Measurements from ENCODE around the gene FN3K. TPM values are rescaled to one million over a fixed set of nuclear protein-coding genes. Genes with fewer than 3 reads are reported as not detected.

Gene FN3K
- total and polyA plus RNA-seq, 2 of the 13 experiments (the other 11 are each of a cell fraction or from before 2014, with no cell fraction given), result 3.5 to 12.2 TPM

DNA sequence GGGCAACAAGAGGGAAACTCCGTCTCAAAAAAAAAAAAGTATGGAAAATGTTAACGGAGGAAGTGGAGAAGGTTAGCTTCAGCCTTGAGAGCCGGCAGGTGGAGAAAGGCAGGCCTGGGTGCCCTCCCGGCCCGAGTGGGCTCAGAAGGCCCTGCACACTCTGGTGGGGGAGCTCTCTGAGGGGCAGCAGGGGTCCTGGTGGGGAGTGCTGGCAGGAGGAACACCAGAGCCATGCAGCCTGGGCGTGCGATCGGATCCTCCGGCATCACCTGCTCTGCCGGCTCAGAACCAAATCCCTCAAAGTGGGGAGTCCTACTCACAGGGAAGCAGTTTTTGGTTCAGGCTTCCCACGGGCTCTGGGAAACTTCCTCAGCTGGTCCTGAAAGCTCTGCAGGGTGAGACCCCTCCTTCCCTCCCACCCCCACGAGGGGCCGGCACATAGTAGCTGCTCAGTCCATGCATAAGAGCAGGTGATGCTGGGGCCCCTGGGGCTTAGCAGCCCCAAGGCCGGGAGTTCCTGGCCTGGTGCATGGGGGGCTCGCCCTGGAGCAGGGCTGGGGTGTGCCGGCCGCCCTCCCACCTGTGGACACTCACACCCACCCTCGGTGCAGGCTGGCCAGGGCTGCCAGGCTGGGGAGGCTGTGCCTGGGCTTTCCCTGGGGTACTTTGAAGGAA is 1.2 kb downstream of the FN3K start (continued):
- TF ChIP-seq, protein P1, sequence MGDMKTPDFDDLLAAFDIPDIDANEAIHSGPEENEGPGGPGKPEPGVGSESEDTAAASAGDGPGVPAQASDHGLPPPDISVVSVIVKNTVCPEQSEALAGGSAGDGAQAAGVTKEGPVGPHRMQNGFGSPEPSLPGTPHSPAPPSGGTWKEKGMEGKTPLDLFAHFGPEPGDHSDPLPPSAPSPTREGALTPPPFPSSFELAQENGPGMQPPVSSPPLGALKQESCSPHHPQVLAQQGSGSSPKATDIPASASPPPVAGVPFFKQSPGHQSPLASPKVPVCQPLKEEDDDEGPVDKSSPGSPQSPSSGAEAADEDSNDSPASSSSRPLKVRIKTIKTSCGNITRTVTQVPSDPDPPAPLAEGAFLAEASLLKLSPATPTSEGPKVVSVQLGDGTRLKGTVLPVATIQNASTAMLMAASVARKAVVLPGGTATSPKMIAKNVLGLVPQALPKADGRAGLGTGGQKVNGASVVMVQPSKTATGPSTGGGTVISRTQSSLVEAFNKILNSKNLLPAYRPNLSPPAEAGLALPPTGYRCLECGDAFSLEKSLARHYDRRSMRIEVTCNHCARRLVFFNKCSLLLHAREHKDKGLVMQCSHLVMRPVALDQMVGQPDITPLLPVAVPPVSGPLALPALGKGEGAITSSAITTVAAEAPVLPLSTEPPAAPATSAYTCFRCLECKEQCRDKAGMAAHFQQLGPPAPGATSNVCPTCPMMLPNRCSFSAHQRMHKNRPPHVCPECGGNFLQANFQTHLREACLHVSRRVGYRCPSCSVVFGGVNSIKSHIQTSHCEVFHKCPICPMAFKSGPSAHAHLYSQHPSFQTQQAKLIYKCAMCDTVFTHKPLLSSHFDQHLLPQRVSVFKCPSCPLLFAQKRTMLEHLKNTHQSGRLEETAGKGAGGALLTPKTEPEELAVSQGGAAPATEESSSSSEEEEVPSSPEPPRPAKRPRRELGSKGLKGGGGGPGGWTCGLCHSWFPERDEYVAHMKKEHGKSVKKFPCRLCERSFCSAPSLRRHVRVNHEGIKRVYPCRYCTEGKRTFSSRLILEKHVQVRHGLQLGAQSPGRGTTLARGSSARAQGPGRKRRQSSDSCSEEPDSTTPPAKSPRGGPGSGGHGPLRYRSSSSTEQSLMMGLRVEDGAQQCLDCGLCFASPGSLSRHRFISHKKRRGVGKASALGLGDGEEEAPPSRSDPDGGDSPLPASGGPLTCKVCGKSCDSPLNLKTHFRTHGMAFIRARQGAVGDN (CRISPR knock-in tag; IDR thresholded peaks at IDR 0.05), result peak; percentile 31; the same call in 1 of the 2 replicates
- no peak for TF ChIP-seq ZNF446 (CRISPR knock-in tag; IDR thresholded peaks at IDR 0.05)
- TF ChIP-seq MATR3 (CRISPR knock-in tag; IDR thresholded peaks at IDR 0.05), result no peak
- TF ChIP-seq GATAD2A (CRISPR knock-in tag; IDR thresholded peaks at IDR 0.05), result no peak
- TF ChIP-seq HES4 (CRISPR knock-in tag; IDR thresholded peaks at IDR 0.05; ENCODE audit: borderline replicate concordance), result 0 out of 2 replicates have a peak, but pooled peaks have one; percentile 66
- TF ChIP-seq ZNF224 (CRISPR knock-in tag; IDR thresholded peaks at IDR 0.05), result no peak
- no peak for TF ChIP-seq SKI (IDR thresholded peaks at IDR 0.05; ENCODE audit: partially characterized antibody)
- TF ChIP-seq, protein P2, sequence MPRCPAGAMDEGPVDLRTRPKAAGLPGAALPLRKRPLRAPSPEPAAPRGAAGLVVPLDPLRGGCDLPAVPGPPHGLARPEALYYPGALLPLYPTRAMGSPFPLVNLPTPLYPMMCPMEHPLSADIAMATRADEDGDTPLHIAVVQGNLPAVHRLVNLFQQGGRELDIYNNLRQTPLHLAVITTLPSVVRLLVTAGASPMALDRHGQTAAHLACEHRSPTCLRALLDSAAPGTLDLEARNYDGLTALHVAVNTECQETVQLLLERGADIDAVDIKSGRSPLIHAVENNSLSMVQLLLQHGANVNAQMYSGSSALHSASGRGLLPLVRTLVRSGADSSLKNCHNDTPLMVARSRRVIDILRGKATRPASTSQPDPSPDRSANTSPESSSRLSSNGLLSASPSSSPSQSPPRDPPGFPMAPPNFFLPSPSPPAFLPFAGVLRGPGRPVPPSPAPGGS (CRISPR knock-in tag; IDR thresholded peaks at IDR 0.05), result no peak
- no peak for TF ChIP-seq MED8 (CRISPR knock-in tag; IDR thresholded peaks at IDR 0.05; ENCODE audit: insufficient replicate concordance)
- TF ChIP-seq ZFP41 (CRISPR knock-in tag; IDR thresholded peaks at IDR 0.05; ENCODE audit: borderline replicate concordance), result no peak
- no peak for TF ChIP-seq HDAC6 (IDR thresholded peaks at IDR 0.05; ENCODE audit: low read depth, low read length)
- no peak for TF ChIP-seq EHMT2 (IDR thresholded peaks at IDR 0.05; ENCODE audit: borderline replicate concordance, low read depth, low read length)
- TF ChIP-seq ZBTB8A (CRISPR knock-in tag; IDR thresholded peaks at IDR 0.05; ENCODE audit: borderline replicate concordance, low read depth), result no peak
- TF ChIP-seq SRY (CRISPR knock-in tag; IDR thresholded peaks at IDR 0.05), result no peak
- TF ChIP-seq, protein P3, sequence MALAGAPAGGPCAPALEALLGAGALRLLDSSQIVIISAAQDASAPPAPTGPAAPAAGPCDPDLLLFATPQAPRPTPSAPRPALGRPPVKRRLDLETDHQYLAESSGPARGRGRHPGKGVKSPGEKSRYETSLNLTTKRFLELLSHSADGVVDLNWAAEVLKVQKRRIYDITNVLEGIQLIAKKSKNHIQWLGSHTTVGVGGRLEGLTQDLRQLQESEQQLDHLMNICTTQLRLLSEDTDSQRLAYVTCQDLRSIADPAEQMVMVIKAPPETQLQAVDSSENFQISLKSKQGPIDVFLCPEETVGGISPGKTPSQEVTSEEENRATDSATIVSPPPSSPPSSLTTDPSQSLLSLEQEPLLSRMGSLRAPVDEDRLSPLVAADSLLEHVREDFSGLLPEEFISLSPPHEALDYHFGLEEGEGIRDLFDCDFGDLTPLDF (CRISPR knock-in tag; IDR thresholded peaks at IDR 0.05), result no peak
- no peak for TF ChIP-seq KLF12 (CRISPR knock-in tag; IDR thresholded peaks at IDR 0.05; ENCODE audit: borderline replicate concordance)
- 0 out of 2 replicates have a peak, but pooled peaks have one; percentile 30 for TF ChIP-seq NCOA2 (CRISPR knock-in tag; IDR thresholded peaks at IDR 0.05)
- TF ChIP-seq NR1H2 (CRISPR knock-in tag; IDR thresholded peaks at IDR 0.05; ENCODE audit: borderline replicate concordance, low read depth), result no peak
- 0 out of 2 replicates have a peak, but pooled peaks have one; percentile 21 for TF ChIP-seq SATB2 (CRISPR knock-in tag; IDR thresholded peaks at IDR 0.05)
- TF ChIP-seq GLI4 (CRISPR knock-in tag; IDR thresholded peaks at IDR 0.05; ENCODE audit: borderline replicate concordance), result no peak
- TF ChIP-seq, protein P4, sequence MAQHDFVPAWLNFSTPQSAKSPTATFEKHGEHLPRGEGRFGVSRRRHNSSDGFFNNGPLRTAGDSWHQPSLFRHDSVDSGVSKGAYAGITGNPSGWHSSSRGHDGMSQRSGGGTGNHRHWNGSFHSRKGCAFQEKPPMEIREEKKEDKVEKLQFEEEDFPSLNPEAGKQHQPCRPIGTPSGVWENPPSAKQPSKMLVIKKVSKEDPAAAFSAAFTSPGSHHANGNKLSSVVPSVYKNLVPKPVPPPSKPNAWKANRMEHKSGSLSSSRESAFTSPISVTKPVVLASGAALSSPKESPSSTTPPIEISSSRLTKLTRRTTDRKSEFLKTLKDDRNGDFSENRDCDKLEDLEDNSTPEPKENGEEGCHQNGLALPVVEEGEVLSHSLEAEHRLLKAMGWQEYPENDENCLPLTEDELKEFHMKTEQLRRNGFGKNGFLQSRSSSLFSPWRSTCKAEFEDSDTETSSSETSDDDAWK (CRISPR knock-in tag; IDR thresholded peaks at IDR 0.05), result no peak
- no peak for TF ChIP-seq HOXA5 (CRISPR knock-in tag; IDR thresholded peaks at IDR 0.05)
- TF ChIP-seq NPAS2 (CRISPR knock-in tag; IDR thresholded peaks at IDR 0.05; ENCODE audit: borderline replicate concordance), result no peak
